Mucosa of descending colon (tissue), 3 donors: Measurements from ENCODE around the gene RTRAF. TPM values are rescaled to one million over a fixed set of nuclear protein-coding genes. Genes with fewer than 3 reads are reported as not detected.

Source experiments
- ATAC-seq: fragments of 200-7000 bp; cut with Tn5 transposase; one replicate; pipeline ENCODE4 v1.9.1; 2020; ENCODE audit warnings: mild to moderate bottlenecking, moderate library complexity
- DNase-seq, 3 donors: peaks; one replicate each; pipeline ENCODE4 v3.0.0-alpha.2; 2020
- H3K36me3 ChIP-seq: fragments of 200-600 bp; one replicate; pipeline ENCODE4 v1.8.0; 2021; ENCODE audit warnings: low read depth, mild to moderate bottlenecking
- H3K4me1 ChIP-seq: fragments of 200-600 bp; one replicate; pipeline ENCODE4 v1.8.0; 2021; ENCODE audit warnings: low read depth, mild to moderate bottlenecking
- H3K4me3 ChIP-seq: fragments of 200-600 bp; one replicate; pipeline ENCODE4 v1.8.0; 2021; ENCODE audit warnings: mild to moderate bottlenecking
- H3K9me3 ChIP-seq: fragments of 200-600 bp; one replicate; pipeline ENCODE4 v1.8.0; 2021; ENCODE audit warnings: mild to moderate bottlenecking
- intact Hi-C, 2 donors: fragments of 100-400 bp; cut with DNase I in 1 of 2; cut with micrococcal nuclease in 1 of 2; formaldehyde crosslinking; loops; one replicate each; pipeline versions ENCODE4 v1.11.0 to v1.11.1; 2022; cut with DNase I, micrococcal nuclease
- total RNA-seq, 3 donors: library from RNA; stranded (reverse); fragmentation: NEBNext Ultra II Directional in 2 of 3; extraction: Animal tissue kit (Norgen Biotek cat#: 25700) in 2 of 3; gene quantifications; one replicate each; pipeline versions ENCODE4 v1.2.1 to v1.2.4, GENCODE V29; 2021 to 2023
- TF ChIP-seq, protein P1 (sequence below): fragments of 200-600 bp; IDR thresholded peaks from one replicate; pipeline ENCODE4 v1.8.0; 2022; ENCODE audit warnings: antibody characterized with exemption, mild to moderate bottlenecking
- donor health status: DM: no; HTN: no; CAD: no; lungs with moderate emphysema.
- donor health status: DM: no; HTN: no; CAD: no.
- donor health status: DM: no; HTN: yes; CAD: no.

The RTRAF gene
- total RNA-seq, 3 donors from 2014 or later, result 108 to 140 (median 131) TPM

DNA sequence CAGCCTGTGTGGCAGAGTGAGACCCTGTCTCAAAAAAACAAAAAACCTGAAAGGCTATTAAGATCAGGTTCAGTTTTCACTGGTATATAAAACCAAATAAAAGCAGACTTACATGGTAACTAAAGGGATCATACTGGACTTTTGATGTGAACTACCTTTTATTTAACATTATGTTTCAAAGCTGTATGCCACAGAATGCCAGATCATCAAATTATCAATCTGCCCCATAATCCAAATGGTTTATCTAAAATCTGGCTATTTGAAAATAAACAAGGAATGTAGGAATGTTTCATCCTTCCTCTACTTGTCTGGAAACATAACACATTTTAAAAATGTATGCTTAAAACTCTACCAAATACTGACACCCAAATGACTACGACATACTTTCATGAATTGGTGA lies 65.3 kb downstream of the RTRAF start:
- no peak for ATAC-seq
- Histone ChIP-seq H3K4me1 (peaks cover 9% of the 10 kb centered on the region), H3K4me3 (no peak overlapping the region), H3K9me3 (no peaks in the 10 kb centered on the region), H3K36me3 (no peaks in the 10 kb centered on the region)
- TF ChIP-seq, protein P1, sequence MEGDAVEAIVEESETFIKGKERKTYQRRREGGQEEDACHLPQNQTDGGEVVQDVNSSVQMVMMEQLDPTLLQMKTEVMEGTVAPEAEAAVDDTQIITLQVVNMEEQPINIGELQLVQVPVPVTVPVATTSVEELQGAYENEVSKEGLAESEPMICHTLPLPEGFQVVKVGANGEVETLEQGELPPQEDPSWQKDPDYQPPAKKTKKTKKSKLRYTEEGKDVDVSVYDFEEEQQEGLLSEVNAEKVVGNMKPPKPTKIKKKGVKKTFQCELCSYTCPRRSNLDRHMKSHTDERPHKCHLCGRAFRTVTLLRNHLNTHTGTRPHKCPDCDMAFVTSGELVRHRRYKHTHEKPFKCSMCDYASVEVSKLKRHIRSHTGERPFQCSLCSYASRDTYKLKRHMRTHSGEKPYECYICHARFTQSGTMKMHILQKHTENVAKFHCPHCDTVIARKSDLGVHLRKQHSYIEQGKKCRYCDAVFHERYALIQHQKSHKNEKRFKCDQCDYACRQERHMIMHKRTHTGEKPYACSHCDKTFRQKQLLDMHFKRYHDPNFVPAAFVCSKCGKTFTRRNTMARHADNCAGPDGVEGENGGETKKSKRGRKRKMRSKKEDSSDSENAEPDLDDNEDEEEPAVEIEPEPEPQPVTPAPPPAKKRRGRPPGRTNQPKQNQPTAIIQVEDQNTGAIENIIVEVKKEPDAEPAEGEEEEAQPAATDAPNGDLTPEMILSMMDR, result no peak
- intact Hi-C loops, result no loop called here
- no peak for DNase-seq

DNA sequence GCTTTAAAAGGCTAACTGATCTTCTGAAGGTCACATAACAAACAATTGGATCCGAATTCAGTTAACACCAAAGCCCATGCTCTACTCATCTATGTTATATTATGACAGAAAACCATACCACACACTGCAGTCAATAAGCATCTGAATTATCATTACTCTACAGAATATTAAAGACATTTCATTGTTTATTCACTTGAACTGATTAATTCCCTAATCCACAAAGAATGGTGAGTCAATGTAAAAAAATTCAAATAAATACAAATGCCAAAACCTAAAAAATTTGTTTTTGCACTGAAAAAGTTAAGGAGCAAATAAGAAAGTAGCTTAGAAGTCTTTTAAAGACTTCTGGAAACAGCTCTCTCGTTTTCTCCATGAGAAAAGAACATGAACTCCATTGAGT lies 65.8 kb downstream of the RTRAF start:
- Histone ChIP-seq H3K4me1 (peaks cover 4% of the 10 kb centered on the region), H3K4me3 (no peak overlapping the region), H3K36me3 (no peaks in the 10 kb centered on the region), H3K9me3 (no peaks in the 10 kb centered on the region)
- DNase-seq, result no peak
- intact Hi-C loops, result no loop called here
- no peak for ATAC-seq
- TF ChIP-seq, protein P1, result no peak

DNA sequence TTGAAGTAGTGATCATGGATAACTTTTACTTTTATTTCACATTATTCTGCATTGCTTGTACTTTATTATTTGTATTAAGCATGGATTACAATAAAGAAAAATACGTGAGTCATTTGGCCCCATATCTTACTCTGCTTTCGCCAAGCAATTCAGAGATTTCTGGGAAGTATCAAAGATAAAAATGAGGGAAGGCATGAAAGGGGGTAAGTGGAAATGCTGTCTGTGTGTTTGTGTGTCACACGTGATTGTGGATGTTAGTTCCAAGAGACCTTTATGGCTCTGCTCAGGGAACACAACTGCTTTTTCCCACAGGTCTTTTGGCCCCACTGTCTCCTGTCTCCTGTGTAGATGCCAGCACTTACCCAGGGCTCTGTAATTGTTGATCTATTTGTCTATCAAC lies 69.0 kb downstream of the RTRAF start:
- Histone ChIP-seq H3K36me3 (no peaks in the 10 kb centered on the region), H3K4me1 (peaks cover 5% of the 10 kb centered on the region), H3K4me3 (no peak overlapping the region), H3K9me3 (no peaks in the 10 kb centered on the region)
- intact Hi-C loops, result no loop called here
- DNase-seq, result no peak
- TF ChIP-seq, protein P1, result no peak
- ATAC-seq, result no peak

DNA sequence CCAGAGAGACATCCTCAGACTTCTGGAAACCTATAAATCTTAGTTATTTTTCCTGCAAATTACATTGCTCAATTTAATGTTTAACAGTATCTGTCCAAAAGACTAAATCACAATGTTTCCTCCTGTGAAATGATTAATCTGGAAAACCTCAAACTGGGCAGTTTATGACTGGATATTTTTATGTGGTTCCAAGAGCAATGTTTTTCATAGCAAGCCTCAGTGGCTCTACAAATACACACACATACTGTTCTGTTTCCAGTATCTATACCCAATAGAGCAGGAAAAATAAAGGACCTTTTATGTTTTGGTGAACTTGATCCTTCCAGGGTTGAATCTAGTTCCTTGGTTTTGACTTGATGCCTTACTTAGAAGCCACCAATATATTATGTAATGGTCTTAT lies 70.3 kb downstream of the RTRAF start:
- TF ChIP-seq, protein P1, result no peak
- no peaks in the 10 kb centered on the region for H3K36me3 ChIP-seq
- H3K4me1 ChIP-seq, result peaks cover 5% of the 10 kb centered on the region
- ATAC-seq, result no peak
- no peak for DNase-seq
- no peak overlapping the region for H3K4me3 ChIP-seq
- intact Hi-C loops, result loop anchor here in 1 of 2 donors (10.0 kb wide), 1 partner anchor 65 kb away; no protein-coding TSS in a partner anchor
- no peaks in the 10 kb centered on the region for H3K9me3 ChIP-seq

DNA sequence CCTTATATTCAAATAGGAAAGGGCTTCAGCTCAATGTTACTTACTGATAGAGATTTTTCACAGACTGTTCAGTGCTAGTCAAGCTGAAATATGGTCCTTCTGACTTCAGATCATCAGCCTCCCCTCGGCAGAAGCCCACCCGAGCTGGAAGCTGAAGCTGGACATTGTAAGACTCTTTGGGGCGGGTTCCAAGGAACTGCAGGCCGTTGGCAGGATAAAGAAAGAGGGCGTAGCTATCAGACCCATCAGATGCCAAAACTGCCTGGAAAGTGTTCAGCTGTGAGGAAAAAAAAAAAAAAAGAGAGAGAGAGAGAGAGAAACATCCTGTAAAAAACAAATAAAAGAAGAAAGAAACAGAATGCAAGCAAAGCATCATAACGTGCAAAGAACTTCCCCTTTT lies 70.7 kb downstream of the RTRAF start:
- peaks cover 5% of the 10 kb centered on the region for H3K4me1 ChIP-seq
- no peak for ATAC-seq
- DNase-seq, result no peak

More for the DNA sequence above, 70.7 kb downstream of the RTRAF start:
- TF ChIP-seq, protein P1, result no peak
- Histone ChIP-seq H3K9me3 (no peaks in the 10 kb centered on the region), H3K36me3 (no peaks in the 10 kb centered on the region), H3K4me3 (no peak overlapping the region)
- intact Hi-C loops, result loop anchor here in 1 of 2 donors (10.0 kb wide), 1 partner anchor 65 kb away; no protein-coding TSS in a partner anchor

Other genes with a start within 250 kb of the RTRAF start
- gene GNG2, start 128.9 kb upstream of the RTRAF start, total RNA-seq, result 10 to 100 TPM in 2 of 3 donors, 1 to 10 TPM in 1; 9.9 to 52.2 (median 16.6) TPM
- 10 to 100 TPM; 21.7 to 32.5 (median 28.8) TPM for gene NID2, start 79.5 kb downstream of the RTRAF start, total RNA-seq